ENCODE data around the gene LYSMD4.

The LYSMD4 gene

DNA sequence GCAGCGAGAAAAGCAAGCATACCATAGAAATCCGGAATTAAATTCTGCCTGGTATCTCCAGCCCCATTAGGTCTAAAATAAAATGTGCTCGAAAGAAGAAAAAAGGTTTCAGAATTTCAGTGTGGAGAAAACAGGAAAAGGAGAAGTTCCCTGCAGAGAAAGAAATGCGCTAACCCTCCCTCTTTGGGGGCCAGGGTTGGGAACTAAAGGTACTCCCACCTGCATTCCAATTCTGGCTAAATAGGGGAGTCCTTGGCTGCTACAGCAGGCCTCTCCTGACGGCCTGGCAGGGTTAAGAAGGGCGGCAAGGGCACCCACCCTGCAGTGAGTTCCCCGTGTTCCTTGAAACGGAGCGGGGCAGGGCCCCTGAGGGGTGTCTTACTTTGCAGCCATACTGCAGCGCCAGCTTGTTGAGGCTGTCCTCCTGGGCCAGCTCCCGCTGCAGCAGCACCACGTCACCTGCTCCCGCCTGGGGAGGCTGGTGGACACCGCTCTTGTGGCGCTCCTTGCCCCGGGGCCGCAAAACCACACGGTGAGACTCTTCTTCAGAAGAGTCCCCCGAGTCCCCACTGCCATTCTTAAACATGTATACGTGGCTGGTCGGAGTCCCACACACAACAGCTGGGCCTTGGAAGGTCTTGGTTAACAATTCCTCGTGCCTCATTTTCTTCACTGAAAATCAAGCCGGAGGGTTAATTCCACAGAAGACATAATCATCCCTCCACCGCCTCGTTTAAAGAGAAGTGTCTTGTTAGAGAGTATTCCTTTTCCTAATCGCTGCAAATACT lies 1.7 kb downstream of the LYSMD4 start:
- DNase-seq (ENCODE audit: low read depth) = no peak

- DNase-seq (ENCODE audit: low read depth) = peak; percentile 60
Observed at GRCh38 chr15:99729920-99730319, 3.3 kb downstream of the LYSMD4 start.

DNA sequence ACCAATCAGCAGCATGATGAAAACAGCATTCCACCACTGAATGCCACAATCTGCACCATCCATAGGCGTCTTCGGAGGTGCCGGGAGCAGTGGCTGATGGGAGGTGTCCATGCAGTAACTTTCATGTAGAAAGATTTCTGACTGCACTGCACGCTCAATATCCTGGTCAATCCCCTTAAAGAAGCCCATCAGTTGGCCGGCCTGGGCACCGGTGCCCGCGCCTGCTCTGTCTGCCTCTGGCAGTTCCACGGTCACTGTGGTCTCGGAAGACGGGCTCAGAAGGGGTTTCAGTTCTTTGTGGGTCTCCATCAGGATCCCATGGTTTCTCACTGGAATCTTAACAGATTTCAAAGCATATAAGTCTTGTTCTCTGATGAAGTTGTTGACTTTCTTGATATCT lies 3.9 kb downstream of the LYSMD4 start:
- DNase-seq (ENCODE audit: low read depth) = no peak

DNA sequence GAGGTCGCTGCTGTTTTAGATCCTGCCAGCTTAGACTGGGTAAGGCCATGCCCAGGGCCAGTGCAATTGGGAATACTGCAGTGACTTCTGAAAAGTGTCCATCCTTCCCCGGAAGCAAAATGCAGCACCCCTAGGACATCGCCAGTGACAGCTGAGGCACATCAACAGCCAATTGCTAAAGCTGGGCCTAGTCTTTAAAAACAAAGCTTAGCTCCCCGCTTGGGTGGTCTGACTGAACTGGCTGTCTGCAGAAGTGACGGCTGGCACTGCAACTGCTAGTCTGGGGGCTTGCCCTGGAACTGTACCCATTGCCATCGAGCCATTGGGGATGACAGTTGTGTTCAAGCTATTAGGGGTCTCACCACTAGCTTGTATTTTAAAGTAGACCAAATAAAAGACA lies 4.3 kb downstream of the LYSMD4 start:
- no peak for DNase-seq (ENCODE audit: low read depth)

GRCh38 chr15:99727733-99728132 lies 5.5 kb downstream of the LYSMD4 start:
- DNase-seq (ENCODE audit: low read depth) = no peak

- DNase-seq (ENCODE audit: low read depth) = no peak
Observed at GRCh38 chr15:99727330-99727729, 5.9 kb downstream of the LYSMD4 start.

GRCh38 chr15:99726333-99726732 lies 6.9 kb downstream of the LYSMD4 start:
- no peak for DNase-seq (ENCODE audit: low read depth)

DNA sequence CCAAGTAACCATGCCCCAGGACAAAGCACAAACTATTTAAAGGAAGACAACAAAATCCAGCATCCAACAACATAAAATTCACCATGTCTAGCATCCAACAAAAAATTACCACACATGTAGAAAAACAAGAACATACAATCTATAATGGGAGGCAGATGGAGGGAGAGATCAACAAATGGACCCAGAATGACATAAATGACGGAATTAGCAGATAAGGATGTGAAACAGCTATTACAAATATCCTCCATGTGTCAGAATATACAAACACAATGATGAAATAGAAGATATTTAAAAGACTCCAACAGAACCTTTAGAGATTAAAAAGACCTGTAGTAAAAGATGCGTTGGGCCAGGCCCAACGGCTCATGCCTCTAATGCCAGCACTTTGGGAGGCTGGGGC lies 10.8 kb downstream of the LYSMD4 start:
- no peak for DNase-seq (ENCODE audit: low read depth)

- DNase-seq (ENCODE audit: low read depth) = no peak
Observed at GRCh38 chr15:99721896-99722295, 11.3 kb downstream of the LYSMD4 start.

DNA sequence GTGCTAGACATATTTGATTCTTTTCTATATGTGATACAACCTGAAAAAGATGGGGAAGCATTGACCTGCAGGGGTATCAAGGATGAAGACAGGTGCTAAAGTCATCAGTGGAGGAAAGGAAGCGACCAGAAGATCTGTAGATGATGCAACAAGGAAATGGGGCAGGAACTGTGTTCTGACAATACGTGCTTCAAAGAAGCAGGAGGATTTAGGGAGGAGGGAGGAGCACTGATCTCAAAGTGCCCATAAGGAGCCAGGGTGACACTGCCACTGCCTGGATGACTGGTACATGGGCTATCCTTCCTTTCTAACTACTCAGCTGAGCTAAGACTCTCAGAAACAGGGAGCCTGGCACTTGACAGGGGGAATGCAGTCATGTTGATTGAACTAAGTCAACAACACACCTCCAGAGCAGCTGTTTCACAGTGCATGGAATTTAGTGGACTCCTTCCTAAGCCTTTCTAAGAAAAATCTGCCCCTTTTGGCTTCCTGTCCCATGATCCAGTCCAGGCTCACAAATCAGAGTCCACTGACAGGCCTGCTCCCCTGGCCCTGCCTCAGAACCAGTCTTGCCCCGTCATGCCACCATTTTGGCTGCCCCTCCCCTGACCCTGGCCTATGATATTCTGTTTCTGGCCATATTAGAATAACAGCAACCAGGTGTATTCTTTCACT lies 12.0 kb downstream of the LYSMD4 start:
- no peak for DNase-seq (ENCODE audit: low read depth)

DNA sequence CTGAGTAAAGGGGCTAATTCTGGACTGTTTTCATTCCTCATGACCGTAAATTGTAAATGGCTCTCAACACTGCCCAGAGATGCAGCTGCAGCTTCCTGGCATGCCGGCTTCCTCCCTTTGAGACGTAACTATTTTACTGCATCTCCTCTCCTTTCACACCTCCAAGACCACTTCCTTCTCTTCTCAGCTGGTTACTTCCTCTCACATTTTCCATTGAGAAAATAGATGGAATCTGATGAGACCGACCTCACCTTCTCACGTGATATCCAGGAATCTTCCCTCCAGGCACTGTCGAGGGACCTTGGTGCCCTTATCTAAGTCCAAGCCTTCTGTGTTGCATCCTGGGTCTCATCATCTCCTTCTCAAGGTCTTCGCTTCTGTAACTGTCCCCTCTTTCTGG lies 12.7 kb downstream of the LYSMD4 start:
- no peak for DNase-seq (ENCODE audit: low read depth)

DNA sequence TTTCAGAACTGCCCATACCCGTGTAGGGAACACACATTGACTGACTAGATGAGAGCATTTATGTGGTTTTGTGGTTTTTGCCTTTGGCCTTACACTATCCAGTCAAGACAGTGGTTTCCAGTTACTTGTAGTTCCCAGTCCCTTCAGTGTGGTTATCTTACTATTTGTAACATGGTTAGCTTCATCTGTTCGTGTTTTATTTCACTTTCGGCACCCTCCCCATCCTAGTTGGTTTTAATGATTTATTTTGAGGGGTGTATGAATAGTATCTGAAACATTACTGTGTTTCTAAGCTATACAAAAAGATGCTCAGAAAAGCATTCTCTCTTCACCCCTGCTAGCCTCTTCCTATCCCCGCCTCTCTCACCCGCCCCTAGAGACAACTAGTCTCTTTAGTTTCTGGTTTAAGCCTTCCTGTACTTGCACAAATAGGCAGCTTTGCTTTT lies 14.1 kb downstream of the LYSMD4 start:
- DNase-seq (ENCODE audit: low read depth) = peak; percentile 44

- DNase-seq (ENCODE audit: low read depth) = no peak
Observed at GRCh38 chr15:99718421-99718820, 14.8 kb downstream of the LYSMD4 start.

DNA sequence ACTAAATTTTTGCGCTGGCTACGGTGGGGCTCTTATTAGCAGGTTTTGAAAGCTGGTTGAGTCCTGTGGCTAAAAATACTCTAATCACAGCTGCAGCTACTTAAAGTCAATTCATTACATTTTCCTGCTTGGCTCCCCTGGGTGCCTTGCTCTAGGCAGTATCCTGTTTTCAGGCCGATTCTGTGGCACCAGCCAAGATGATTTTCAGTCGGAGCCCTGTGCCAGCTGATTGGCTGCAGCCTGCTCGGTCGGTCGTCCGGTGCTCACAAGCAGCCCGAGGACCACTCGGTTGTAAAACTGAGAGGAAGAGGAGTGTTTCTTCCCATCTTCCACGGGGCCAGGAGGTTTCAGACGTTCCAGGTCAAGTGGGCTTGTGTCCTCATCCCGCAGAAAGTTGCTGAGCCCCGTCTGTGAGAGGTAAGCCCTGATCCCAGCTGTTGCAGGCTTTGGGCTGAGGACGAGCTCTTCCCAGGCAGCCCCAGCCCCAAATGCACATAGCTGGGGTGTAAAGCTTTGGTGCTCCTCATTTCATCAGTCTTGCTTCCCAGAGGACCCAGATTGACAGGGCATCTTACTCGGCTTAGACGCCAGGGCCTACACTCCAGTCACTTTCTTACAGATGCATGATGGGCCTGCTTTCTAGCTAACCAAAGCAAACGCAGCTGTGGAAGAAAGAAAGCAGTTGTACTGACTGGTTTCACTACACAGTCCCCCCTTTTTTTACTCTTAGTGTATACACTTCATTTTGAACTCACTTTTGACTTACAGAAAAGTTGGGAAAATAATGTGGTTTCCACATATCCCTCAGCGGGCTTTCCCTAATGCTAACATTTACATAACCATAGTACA lies 15.9 kb downstream of the LYSMD4 start:
- DNase-seq (ENCODE audit: low read depth) = peak; percentile 43

DNA sequence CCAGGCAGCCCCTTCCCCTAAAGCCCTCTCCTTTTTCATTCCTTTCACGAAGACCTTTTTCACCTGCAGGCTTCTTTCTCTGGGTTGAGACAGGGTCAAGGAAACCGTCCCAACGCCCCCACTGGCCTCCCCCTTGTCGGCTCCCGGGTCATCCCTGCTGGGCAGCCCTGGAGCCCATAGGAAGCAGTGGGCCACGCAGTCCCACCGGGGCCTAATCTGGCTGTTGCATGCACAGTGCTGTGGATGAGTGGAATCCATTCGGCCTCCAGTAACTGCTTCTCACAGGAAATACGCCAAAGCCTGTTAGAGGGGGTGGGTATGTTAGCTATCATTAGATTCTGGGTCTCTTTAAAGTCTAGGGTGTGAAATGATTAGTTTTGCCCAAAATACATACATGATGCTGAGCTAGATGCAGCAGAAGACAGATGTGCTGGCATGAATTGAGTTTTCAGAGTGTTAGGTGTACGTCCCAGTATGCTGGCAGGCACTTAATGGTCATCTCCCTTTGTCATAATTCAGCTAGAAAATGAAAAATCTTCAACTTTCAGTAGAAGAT lies 16.6 kb downstream of the LYSMD4 start:
- no peak for DNase-seq (ENCODE audit: low read depth)

DNA sequence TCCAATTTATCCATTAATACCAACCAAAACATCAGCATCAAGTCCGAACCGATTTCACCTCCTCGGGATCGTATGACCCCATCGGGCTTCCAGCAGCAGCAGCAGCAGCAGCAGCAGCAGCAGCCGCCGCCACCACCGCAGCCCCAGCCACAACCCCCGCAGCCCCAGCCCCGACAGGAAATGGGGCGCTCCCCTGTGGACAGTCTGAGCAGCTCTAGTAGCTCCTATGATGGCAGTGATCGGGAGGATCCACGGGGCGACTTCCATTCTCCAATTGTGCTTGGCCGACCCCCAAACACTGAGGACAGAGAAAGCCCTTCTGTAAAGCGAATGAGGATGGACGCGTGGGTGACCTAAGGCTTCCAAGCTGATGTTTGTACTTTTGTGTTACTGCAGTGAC lies 20.8 kb downstream of the LYSMD4 start:
- DNase-seq (ENCODE audit: low read depth) = no peak

GRCh38 chr15:99711625-99712024 lies 21.6 kb downstream of the LYSMD4 start:
- DNase-seq (ENCODE audit: low read depth) = no peak

- no peak for DNase-seq (ENCODE audit: low read depth)
Observed at GRCh38 chr15:99709243-99709986, 23.8 kb downstream of the LYSMD4 start.

DNA sequence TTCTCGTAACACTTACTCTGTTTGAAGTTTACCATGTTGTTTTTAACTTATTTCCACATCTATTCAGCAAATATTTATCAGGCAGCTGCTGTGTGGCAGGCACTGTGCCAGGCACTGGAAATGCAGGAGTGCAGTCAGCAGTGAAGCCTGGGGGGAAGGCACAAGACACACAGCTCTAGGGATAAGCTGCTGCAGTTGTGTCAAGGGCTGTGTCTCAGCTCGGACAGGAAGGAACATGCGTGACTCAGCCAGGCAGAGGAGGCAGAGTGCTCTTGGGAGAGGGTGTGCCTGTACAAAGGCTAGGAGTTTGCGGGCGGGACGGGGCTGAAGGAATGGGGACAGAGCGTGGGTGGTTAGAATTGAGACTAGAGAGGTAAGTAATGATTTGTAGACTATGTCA lies 24.7 kb downstream of the LYSMD4 start:
- peak; percentile 88 for DNase-seq (ENCODE audit: low read depth)

DNA sequence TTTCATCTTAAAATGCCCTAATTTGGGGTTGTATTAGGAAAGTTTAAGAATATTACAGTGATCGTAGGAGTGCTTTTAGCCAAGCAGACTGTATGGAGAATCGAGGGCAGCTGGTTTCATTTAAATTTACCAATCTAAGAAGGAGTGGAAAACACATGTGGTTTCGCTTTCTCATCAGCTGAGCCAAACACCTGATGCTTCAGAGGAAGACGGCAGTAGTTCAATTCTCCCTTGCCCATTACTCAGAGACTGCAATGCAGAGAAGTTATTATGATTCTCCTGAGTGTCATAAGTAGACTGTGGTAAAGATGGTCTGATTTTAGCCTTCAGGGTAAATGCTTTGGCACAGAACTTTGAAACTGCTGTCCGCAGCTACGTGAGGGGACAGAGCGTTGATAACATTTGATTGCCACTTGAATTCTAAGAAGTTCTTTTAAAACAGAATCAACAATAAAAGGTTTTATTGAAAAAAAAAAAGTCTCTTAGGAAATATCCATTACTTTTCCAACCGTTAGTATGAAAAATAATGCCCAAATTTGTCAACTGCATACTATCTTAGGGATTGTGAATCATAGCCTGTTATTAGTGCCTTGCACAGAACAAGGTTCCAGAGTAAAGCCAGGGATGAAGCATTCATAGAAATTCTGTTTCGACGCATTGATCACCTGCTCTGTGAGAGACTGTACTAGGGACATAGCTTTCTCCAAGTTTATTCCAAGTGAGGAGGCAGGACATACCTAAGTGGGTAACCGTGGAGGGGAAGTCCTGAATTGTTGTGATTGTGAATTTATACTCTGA lies 25.6 kb downstream of the LYSMD4 start:
- peak; percentile 65 for DNase-seq (ENCODE audit: low read depth)
